Neural progenitor cell (in vitro differentiated cells): Measurements from ENCODE around the gene STARD10.
A peak's percentile ranks its signal among the peaks of the same experiment; 100 is the strongest.

ENCODE experiments used
- CTCF ChIP-seq: fragments of 200-600 bp; sonication (generic); IDR thresholded peaks from 2 replicates; pipeline ENCODE4 v1.5.1; 2017; ENCODE audit warnings: antibody characterized with exemption, mild to moderate bottlenecking
- EZH2 ChIP-seq: fragments of 200-600 bp; sonication (generic); IDR thresholded peaks from 2 replicates; pipeline ENCODE4 v1.6.1; 2017; ENCODE audit warnings: antibody characterized with exemption, mild to moderate bottlenecking, moderate library complexity
- EZH2phosphoT487 ChIP-seq: fragments of 200-600 bp; sonication (generic); IDR thresholded peaks from 2 replicates; pipeline ENCODE4 v1.6.1; 2017; ENCODE audit warnings: antibody characterized with exemption

GRCh38 chr11:72787216-72788104 is 6.4 kb downstream of the STARD10 start:
- peak; percentile 42 for TF ChIP-seq CTCF
- no peak for TF ChIP-seq EZH2
- TF ChIP-seq EZH2phosphoT487 = no peak
